NCI-H82 treated with DMSO at 0.1 percent for 48 hours (cell line): ENCODE data around the gene PPP6R3.

Source experiments
- DNase-seq: peaks from one replicate; lab custom pipeline; 2025; ENCODE audit not compliant: unreplicated experiment; lab: John Stamatoyannopoulos, UW

Gene PPP6R3

GRCh38 chr11:68641880-68642279 lies 181.3 kb downstream of the PPP6R3 start:
- DNase-seq, result no peak

- no peak for DNase-seq
These were observed 183.0 kb downstream of the PPP6R3 start for GRCh38 chr11:68643585-68643984.

GRCh38 chr11:68646832-68647231 lies 186.3 kb downstream of the PPP6R3 start:
- no peak for DNase-seq

GRCh38 chr11:68649851-68650555 lies 189.5 kb downstream of the PPP6R3 start:
- DNase-seq, result no peak

- no peak for DNase-seq
These were observed 190.2 kb downstream of the PPP6R3 start for GRCh38 chr11:68650801-68651200.

GRCh38 chr11:68651208-68651984 lies 190.8 kb downstream of the PPP6R3 start:
- no peak for DNase-seq

GRCh38 chr11:68651985-68652682 lies 191.6 kb downstream of the PPP6R3 start:
- DNase-seq, result no peak

GRCh38 chr11:68652683-68653156 lies 192.2 kb downstream of the PPP6R3 start:
- no peak for DNase-seq

- DNase-seq, result no peak
These were observed 193.2 kb downstream of the PPP6R3 start for GRCh38 chr11:68653486-68654430.

GRCh38 chr11:68654978-68655377 lies 194.4 kb downstream of the PPP6R3 start:
- DNase-seq, result no peak

- no peak for DNase-seq
These were observed 194.9 kb downstream of the PPP6R3 start for GRCh38 chr11:68655406-68655805.

GRCh38 chr11:68655806-68656205 lies 195.3 kb downstream of the PPP6R3 start:
- DNase-seq, result no peak

GRCh38 chr11:68657021-68657780 lies 196.6 kb downstream of the PPP6R3 start:
- DNase-seq, result no peak

GRCh38 chr11:68658097-68658496 lies 197.5 kb downstream of the PPP6R3 start:
- no peak for DNase-seq

- no peak for DNase-seq
These were observed 198.1 kb downstream of the PPP6R3 start for GRCh38 chr11:68658661-68659060.

- no peak for DNase-seq
These were observed 198.8 kb downstream of the PPP6R3 start for GRCh38 chr11:68659158-68659921.

GRCh38 chr11:68660066-68660810 lies 199.7 kb downstream of the PPP6R3 start:
- DNase-seq, result no peak

- DNase-seq, result no peak
These were observed 200.5 kb downstream of the PPP6R3 start for GRCh38 chr11:68661014-68661413.
